Measurements from ENCODE around the gene C10orf120. TPM values are rescaled to one million over a fixed set of nuclear protein-coding genes. Genes with fewer than 3 reads are reported as not detected.
A peak's percentile ranks its signal among the peaks of the same experiment; 100 is the strongest.

The C10orf120 gene
- polyA plus RNA-seq, 2 of the 4 experiments (the other 2 are of a cell fraction) = not detected

DNA sequence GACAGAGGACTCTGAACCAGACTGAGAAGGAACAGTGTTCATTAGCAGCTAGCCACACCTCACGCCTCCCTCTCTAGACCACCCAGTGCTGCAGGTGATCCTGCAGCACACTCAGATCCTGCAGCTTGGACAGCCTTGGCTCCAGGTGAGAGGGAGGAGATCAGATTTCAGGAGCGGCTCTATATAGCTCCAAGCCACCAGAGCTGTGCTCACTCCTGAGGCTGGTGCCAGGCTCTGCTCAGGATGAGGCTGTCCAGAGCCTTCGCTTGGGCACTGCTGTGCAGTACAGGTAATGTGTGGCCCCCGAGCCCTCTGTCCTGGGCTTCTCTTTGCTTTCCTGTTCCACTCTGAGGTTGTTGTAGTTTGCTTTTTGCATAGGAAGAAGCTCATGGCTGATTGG, 42.4 kb downstream of the C10orf120 start:
- no peak for DNase-seq (ENCODE audit: low read depth in 1 of 2, low spot score in 1 of 2)
- Histone ChIP-seq H3K9me3 (no peaks in the 10 kb centered on the region), H3K4me1 (no peaks in the 10 kb centered on the region), H3K27ac (no peak overlapping the region), H3K4me2 (no peak overlapping the region), H3K4me3 (no peak overlapping the region)
- ChIA-PET CTCF (interaction anchor here (1.7 to 4.5 kb wide), 2 partner anchors 9 to 92 kb away, joined by 7 to 34 read pairs; no protein-coding TSS in a partner anchor), POLR2A (no interaction called here)
- 0 out of 6 replicates have a peak, but pooled peaks of 1 of the 2 experiments have one; percentile 48 for ATAC-seq
- 40% methylated on average over 3 of the region's 4 CpGs for WGBS (ENCODE audit: missing lambda C conversion rate)
- TF ChIP-seq, protein P1, sequence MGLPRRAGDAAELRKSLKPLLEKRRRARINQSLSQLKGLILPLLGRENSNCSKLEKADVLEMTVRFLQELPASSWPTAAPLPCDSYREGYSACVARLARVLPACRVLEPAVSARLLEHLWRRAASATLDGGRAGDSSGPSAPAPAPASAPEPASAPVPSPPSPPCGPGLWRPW (IDR thresholded peaks at IDR 0.05) = no peak
- TF ChIP-seq MYC (IDR thresholded peaks at IDR 0.05; ENCODE audit: borderline replicate concordance, low read length) (no peak), NR3C1 (IDR thresholded peaks at IDR 0.05) (no peak), BHLHE40 (IDR thresholded peaks at IDR 0.05; ENCODE audit: low read depth, low read length) (no peak), RARB (CRISPR knock-in tag; IDR thresholded peaks at IDR 0.05) (no peak), ZNF302 (CRISPR knock-in tag; IDR thresholded peaks at IDR 0.05) (no peak), FOSL2 (IDR thresholded peaks at IDR 0.05) (no peak), FOSL2 (CRISPR knock-in tag; IDR thresholded peaks at IDR 0.05) (no peak), ZC3H11A (IDR thresholded peaks at IDR 0.05) (no peak), JUNB (IDR thresholded peaks at IDR 0.05) (no peak), GATA3 (IDR thresholded peaks at IDR 0.05; ENCODE audit: borderline replicate concordance) (no peak), HOXB5 (CRISPR knock-in tag; IDR thresholded peaks at IDR 0.05) (no peak), PHF8 (IDR thresholded peaks at IDR 0.05; ENCODE audit: borderline replicate concordance, low read depth) (no peak), KDM1A (IDR thresholded peaks at IDR 0.05; ENCODE audit: low read depth) (no peak), RCOR1 (IDR thresholded peaks at IDR 0.05; ENCODE audit: low read depth, low read length) (no peak), FOSB (CRISPR knock-in tag; IDR thresholded peaks at IDR 0.05) (no peak), FOXS1 (CRISPR knock-in tag; IDR thresholded peaks at IDR 0.05) (no peak), RAD21 (conservative IDR thresholded peaks at IDR 0.05 in 1 of 2, IDR thresholded peaks at IDR 0.05 in 1 of 2) (no peak)
- TF ChIP-seq, protein P2, sequence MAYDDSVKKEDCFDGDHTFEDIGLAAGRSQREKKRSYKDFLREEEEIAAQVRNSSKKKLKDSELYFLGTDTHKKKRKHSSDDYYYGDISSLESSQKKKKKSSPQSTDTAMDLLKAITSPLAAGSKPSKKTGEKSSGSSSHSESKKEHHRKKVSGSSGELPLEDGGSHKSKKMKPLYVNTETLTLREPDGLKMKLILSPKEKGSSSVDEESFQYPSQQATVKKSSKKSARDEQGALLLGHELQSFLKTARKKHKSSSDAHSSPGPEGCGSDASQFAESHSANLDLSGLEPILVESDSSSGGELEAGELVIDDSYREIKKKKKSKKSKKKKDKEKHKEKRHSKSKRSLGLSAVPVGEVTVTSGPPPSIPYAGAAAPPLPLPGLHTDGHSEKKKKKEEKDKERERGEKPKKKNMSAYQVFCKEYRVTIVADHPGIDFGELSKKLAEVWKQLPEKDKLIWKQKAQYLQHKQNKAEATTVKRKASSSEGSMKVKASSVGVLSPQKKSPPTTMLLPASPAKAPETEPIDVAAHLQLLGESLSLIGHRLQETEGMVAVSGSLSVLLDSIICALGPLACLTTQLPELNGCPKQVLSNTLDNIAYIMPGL (CRISPR knock-in tag; IDR thresholded peaks at IDR 0.05; ENCODE audit: borderline replicate concordance) = no peak
- TF ChIP-seq, protein P3, sequence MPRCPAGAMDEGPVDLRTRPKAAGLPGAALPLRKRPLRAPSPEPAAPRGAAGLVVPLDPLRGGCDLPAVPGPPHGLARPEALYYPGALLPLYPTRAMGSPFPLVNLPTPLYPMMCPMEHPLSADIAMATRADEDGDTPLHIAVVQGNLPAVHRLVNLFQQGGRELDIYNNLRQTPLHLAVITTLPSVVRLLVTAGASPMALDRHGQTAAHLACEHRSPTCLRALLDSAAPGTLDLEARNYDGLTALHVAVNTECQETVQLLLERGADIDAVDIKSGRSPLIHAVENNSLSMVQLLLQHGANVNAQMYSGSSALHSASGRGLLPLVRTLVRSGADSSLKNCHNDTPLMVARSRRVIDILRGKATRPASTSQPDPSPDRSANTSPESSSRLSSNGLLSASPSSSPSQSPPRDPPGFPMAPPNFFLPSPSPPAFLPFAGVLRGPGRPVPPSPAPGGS (IDR thresholded peaks at IDR 0.05) = no peak
- TF ChIP-seq, protein P4, sequence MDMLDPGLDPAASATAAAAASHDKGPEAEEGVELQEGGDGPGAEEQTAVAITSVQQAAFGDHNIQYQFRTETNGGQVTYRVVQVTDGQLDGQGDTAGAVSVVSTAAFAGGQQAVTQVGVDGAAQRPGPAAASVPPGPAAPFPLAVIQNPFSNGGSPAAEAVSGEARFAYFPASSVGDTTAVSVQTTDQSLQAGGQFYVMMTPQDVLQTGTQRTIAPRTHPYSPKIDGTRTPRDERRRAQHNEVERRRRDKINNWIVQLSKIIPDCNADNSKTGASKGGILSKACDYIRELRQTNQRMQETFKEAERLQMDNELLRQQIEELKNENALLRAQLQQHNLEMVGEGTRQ (IDR thresholded peaks at IDR 0.05) = no peak
- FAIRE-seq = no peak

DNA sequence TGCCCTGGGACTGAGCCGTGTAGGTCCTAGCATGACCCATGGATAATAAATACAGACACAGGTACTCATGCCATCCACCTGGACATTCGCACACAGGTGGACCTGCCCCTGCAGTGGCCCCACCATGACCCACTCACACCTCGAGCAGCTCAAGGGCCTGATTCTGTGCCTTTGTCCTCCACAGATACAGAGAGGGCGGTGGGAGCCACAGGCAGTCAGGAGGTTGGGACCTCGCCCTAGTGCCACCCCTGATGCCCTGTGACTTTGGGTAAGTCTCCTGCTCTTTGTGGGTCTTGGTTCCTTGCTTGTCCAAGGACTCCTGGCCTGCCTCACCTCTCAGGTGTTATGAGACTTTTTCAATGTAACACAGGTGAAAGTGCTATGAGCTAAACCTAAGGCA, 42.9 kb downstream of the C10orf120 start:
- no peak for TF ChIP-seq EHMT2 (IDR thresholded peaks at IDR 0.05; ENCODE audit: low read depth)
- no peak for TF ChIP-seq HOXB5 (CRISPR knock-in tag; IDR thresholded peaks at IDR 0.05)
- TF ChIP-seq ZSCAN20 (CRISPR knock-in tag; IDR thresholded peaks at IDR 0.05) = no peak
- no peak for TF ChIP-seq KDM1A (IDR thresholded peaks at IDR 0.05; ENCODE audit: low read depth)
- TF ChIP-seq ZFP36 (IDR thresholded peaks at IDR 0.05; ENCODE audit: borderline replicate concordance, partially characterized antibody) = no peak
- no peak for TF ChIP-seq CBX2 (IDR thresholded peaks at IDR 0.05; ENCODE audit: borderline replicate concordance, low read depth)
- TF ChIP-seq RARB (CRISPR knock-in tag; IDR thresholded peaks at IDR 0.05) = no peak
- TF ChIP-seq EHF (CRISPR knock-in tag; IDR thresholded peaks at IDR 0.05) = no peak
- TF ChIP-seq MYC (IDR thresholded peaks at IDR 0.05; ENCODE audit: borderline replicate concordance, low read length) = no peak
- TF ChIP-seq JUNB (IDR thresholded peaks at IDR 0.05) = no peak
- CTCF ChIA-PET = interaction anchor here (1.7 to 4.5 kb wide), 2 partner anchors 8 to 91 kb away, joined by 7 to 34 read pairs; no protein-coding TSS in a partner anchor
- DNase-seq (ENCODE audit: low read depth in 1 of 2, low spot score in 1 of 2) (no peak), FAIRE-seq (no peak), ATAC-seq (no peak; a peak in 1 of 6 replicates)
- H3K4me3 ChIP-seq = no peak overlapping the region
- H3K4me1 ChIP-seq = no peaks in the 10 kb centered on the region
- POLR2A ChIA-PET = no interaction called here
- H3K27ac ChIP-seq = no peak overlapping the region
- no peak overlapping the region for H3K4me2 ChIP-seq
- WGBS (ENCODE audit: missing lambda C conversion rate) = 24% methylated on average over 3 of the region's 5 CpGs
- H3K9me3 ChIP-seq = no peaks in the 10 kb centered on the region

All from A549 (cell line).